ENCODE results near the gene NKG7. TPM values are rescaled to one million over a fixed set of nuclear protein-coding genes. Genes with fewer than 3 reads are reported as not detected.

The NKG7 gene
- total RNA-seq, 1 donor from 2014 or later: not detected

DNA sequence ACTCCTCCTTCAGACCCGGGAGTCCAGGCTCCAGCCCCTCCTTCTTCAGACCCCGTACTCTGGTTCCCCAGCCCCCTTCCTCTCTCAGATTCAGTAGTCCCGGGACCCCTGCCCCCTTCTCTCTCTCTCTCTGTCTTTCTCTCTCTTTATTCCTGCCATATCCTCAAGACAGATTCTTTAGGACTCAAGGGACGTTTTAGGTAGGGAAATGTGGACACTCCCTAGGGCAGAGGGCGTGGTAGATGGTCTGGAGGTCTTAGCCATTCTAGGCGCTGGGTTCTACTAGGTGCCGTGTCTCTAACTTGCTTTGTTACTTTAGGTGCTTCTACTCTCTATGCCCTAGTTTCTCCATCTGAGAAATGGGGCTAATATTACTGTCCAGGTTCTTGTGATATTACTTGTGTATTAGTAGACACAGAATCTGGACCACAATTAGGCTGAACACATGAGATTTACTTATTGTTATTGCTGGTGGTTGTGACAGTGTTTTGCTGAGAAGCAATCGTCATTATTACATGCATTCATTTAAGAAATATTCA, 18.7 kb upstream of the NKG7 start:
- Histone ChIP-seq H3K36me3 (ENCODE audit: control insufficient read depth, insufficient read depth, low read length) (no peaks in the 10 kb centered on the region), H3K27me3 (ENCODE audit: control insufficient read depth, insufficient read depth, low read length) (no peaks in the 10 kb centered on the region), H3K4me3 (ENCODE audit: low read depth, low read length) (no peak overlapping the region)
- TF ChIP-seq, protein P1, sequence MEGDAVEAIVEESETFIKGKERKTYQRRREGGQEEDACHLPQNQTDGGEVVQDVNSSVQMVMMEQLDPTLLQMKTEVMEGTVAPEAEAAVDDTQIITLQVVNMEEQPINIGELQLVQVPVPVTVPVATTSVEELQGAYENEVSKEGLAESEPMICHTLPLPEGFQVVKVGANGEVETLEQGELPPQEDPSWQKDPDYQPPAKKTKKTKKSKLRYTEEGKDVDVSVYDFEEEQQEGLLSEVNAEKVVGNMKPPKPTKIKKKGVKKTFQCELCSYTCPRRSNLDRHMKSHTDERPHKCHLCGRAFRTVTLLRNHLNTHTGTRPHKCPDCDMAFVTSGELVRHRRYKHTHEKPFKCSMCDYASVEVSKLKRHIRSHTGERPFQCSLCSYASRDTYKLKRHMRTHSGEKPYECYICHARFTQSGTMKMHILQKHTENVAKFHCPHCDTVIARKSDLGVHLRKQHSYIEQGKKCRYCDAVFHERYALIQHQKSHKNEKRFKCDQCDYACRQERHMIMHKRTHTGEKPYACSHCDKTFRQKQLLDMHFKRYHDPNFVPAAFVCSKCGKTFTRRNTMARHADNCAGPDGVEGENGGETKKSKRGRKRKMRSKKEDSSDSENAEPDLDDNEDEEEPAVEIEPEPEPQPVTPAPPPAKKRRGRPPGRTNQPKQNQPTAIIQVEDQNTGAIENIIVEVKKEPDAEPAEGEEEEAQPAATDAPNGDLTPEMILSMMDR (IDR thresholded peaks at IDR 0.05; ENCODE audit: insufficient read depth, low read length, severe bottlenecking): no peak
- no peak for FAIRE-seq
- no peak for DNase-seq (ENCODE audit: low read depth)

DNA sequence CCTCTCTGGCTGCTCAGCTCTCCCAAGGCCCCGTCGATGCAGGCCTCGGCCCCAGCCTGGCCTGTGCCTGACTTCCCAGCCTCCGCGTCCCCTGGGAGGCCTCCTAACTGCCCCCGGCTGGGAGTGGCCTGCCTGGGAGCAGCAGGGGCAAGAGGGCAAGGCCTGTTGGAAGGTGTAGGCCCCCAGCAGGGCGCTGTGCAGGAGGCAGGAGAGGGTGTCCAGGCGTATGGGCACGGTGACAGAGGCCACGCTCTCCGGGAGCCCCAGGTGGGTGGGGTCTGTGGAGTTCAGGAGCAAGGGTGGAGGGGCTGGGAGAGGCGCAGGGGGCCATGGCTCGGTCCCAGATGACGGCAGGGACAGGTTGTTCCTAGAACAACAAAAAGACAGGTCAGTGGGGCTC, 16.7 kb upstream of the NKG7 start:
- TF ChIP-seq, protein P1 (IDR thresholded peaks at IDR 0.05; ENCODE audit: insufficient read depth, low read length, severe bottlenecking): no peak
- DNase-seq (ENCODE audit: low read depth) (no peak), FAIRE-seq (no peak)
- no peak overlapping the region for H3K4me3 ChIP-seq (ENCODE audit: low read depth, low read length)
- no peaks in the 10 kb centered on the region for H3K27me3 ChIP-seq (ENCODE audit: control insufficient read depth, insufficient read depth, low read length)
- no peaks in the 10 kb centered on the region for H3K36me3 ChIP-seq (ENCODE audit: control insufficient read depth, insufficient read depth, low read length)

DNA sequence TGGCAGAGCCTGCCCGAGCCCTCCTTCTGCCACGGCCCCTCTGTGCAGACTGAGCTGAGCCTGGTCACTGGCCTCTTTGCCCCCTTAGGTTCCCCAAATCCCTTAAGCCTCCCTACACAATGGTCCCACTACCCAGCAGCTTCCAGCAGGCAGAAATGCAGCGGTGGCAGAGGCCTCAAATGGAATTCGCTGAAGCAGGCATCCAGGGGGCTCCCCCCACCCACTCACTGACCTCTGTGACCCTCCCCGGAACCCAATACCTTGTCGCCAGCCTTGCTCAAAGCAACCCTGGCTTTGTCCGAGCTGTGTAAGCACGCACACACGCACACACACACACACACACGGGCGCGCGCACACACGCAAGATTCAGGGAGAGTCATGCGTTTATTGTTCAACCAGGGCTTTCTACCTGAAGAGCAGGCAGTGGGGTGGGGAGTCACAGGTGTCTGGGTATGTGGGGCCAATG, 15.5 kb upstream of the NKG7 start, which contains the start of gene LIM2:
Gene LIM2, minus strand, starts transcription at position 51 of the 466 bp plus-strand sequence. CDS start 531 bp downstream, outside the sequence.
- H3K4me3 ChIP-seq (ENCODE audit: low read depth, low read length): no peak within 1 kb of the TSS
- no peak for DNase-seq (ENCODE audit: low read depth)
- H3K27me3 ChIP-seq (ENCODE audit: control insufficient read depth, insufficient read depth, low read length): no peaks in the 10 kb centered on the region
- TF ChIP-seq, protein P1 (IDR thresholded peaks at IDR 0.05; ENCODE audit: insufficient read depth, low read length, severe bottlenecking): no peak
- no peaks in the 10 kb centered on the region for H3K36me3 ChIP-seq (ENCODE audit: control insufficient read depth, insufficient read depth, low read length)
- FAIRE-seq: no peak

DNA sequence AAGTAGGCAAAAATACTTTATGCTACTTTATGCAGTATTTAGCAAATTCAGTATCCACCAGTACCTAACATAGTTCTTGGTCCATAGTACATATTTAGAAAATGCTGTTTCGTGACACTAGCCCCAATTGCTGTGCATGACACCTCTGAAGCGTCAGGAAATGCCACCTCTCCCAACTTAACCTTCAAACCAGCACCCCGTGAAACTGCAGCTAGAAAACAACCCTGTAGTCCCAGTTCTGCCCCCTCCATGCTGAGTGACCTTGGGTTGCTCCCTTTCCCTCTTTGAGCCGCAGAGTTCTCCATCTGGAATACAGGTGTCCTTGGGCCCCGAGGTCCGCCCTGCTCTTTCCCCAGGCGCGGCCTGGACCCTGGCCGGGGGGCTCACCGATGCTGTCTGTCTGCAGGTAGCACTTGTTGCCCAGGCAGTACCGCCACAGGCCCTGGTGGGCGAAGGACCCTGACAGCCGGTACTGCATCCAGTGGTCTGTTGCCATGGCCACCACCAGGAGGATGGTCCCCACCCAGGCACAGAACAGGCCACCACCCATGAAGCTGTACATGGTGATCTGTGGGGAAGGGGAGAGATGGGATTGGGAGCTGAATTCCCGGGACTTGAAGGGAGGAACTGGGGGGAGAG, 14.5 kb upstream of the NKG7 start:
- Histone ChIP-seq H3K4me3 (ENCODE audit: low read depth, low read length) (no peak overlapping the region), H3K27me3 (ENCODE audit: control insufficient read depth, insufficient read depth, low read length) (no peaks in the 10 kb centered on the region), H3K36me3 (ENCODE audit: control insufficient read depth, insufficient read depth, low read length) (no peaks in the 10 kb centered on the region)
- TF ChIP-seq, protein P1 (IDR thresholded peaks at IDR 0.05; ENCODE audit: insufficient read depth, low read length, severe bottlenecking): no peak
- FAIRE-seq (no peak), DNase-seq (ENCODE audit: low read depth) (no peak)

DNA sequence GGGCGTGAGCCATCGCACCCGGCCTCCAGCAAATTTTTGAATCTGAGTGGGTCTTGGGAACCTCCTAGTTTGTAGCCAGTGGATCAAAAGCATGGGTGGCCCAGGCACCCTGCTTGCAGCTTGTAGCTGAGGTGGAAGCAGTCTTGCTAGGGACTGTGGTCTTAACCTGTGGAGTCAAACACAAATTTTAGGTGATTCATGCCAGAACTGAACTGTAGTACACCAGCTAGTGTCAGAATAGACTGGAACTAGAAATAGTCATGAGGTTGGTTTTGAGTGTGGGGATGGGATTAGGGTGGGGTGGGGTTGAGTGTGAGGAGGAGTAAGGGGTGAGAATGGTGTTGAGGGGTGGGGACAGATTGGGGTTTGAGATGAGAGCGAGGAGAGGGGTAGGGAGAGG, 9.6 kb upstream of the NKG7 start:
- FAIRE-seq (no peak), DNase-seq (ENCODE audit: low read depth) (no peak)
- TF ChIP-seq, protein P1 (IDR thresholded peaks at IDR 0.05; ENCODE audit: insufficient read depth, low read length, severe bottlenecking): no peak
- no peaks in the 10 kb centered on the region for H3K27me3 ChIP-seq (ENCODE audit: control insufficient read depth, insufficient read depth, low read length)
- no peak overlapping the region for H3K4me3 ChIP-seq (ENCODE audit: low read depth, low read length)
- H3K36me3 ChIP-seq (ENCODE audit: control insufficient read depth, insufficient read depth, low read length): no peaks in the 10 kb centered on the region

All from bronchial epithelial cell (primary cell).